NCI-H2196 (cell line): ENCODE results near the gene ID3.
"Not testable (repeated sequence)": the region's sequence is repeated elsewhere in the genome, so short reads cannot be mapped to it uniquely, and the experiment has no call there.

Experiments
- DNase-seq: peaks from one replicate; lab custom pipeline; 2025; ENCODE audit not compliant: unreplicated experiment; lab: John Stamatoyannopoulos, UW

The ID3 gene

GRCh38 chr1:23589585-23589986 is 30.3 kb upstream of the ID3 start:
- no peak for DNase-seq

- no peak for DNase-seq
Measured at GRCh38 chr1:23588749-23589548, 29.6 kb upstream of the ID3 start.

- DNase-seq = no peak
Measured at GRCh38 chr1:23585321-23586022, 26.2 kb upstream of the ID3 start.

- not testable (repeated sequence) for DNase-seq
Measured at GRCh38 chr1:23583727-23584126, 24.4 kb upstream of the ID3 start.

- DNase-seq = no peak
Measured at GRCh38 chr1:23582820-23583219, 23.5 kb upstream of the ID3 start.

GRCh38 chr1:23581219-23581618 is 21.9 kb upstream of the ID3 start:
- DNase-seq = no peak

GRCh38 chr1:23578997-23579363 is 19.7 kb upstream of the ID3 start:
- DNase-seq = no peak

GRCh38 chr1:23578311-23578996 is 19.2 kb upstream of the ID3 start:
- DNase-seq = no peak

- no peak for DNase-seq
Measured at GRCh38 chr1:23577056-23578004, 18.0 kb upstream of the ID3 start.

- no peak for DNase-seq
Measured at GRCh38 chr1:23576338-23577055, 17.2 kb upstream of the ID3 start.

GRCh38 chr1:23575226-23575810 is 16.0 kb upstream of the ID3 start:
- DNase-seq = no peak

GRCh38 chr1:23574265-23574754 is 15.0 kb upstream of the ID3 start:
- DNase-seq = no peak

- no peak for DNase-seq
Measured at GRCh38 chr1:23573574-23574182, 14.4 kb upstream of the ID3 start.

- no peak for DNase-seq
Measured at GRCh38 chr1:23571465-23571864, 12.2 kb upstream of the ID3 start.

- no peak for DNase-seq
Measured at GRCh38 chr1:23570001-23570691, 10.8 kb upstream of the ID3 start.

GRCh38 chr1:23568608-23569383 is 9.5 kb upstream of the ID3 start:
- DNase-seq = no peak

- DNase-seq = no peak
Measured at GRCh38 chr1:23567996-23568607, 8.8 kb upstream of the ID3 start.

GRCh38 chr1:23567629-23567995 is 8.3 kb upstream of the ID3 start:
- no peak for DNase-seq
